ENCODE data around the gene PPIL4. TPM values are rescaled to one million over a fixed set of nuclear protein-coding genes. Genes with fewer than 3 reads are reported as not detected.
A peak's percentile ranks its signal among the peaks of the same experiment; 100 is the strongest.

The PPIL4 gene
- total and polyA plus RNA-seq, 2 experiments from 2014 or later, result 35.1 to 47.3 TPM

DNA sequence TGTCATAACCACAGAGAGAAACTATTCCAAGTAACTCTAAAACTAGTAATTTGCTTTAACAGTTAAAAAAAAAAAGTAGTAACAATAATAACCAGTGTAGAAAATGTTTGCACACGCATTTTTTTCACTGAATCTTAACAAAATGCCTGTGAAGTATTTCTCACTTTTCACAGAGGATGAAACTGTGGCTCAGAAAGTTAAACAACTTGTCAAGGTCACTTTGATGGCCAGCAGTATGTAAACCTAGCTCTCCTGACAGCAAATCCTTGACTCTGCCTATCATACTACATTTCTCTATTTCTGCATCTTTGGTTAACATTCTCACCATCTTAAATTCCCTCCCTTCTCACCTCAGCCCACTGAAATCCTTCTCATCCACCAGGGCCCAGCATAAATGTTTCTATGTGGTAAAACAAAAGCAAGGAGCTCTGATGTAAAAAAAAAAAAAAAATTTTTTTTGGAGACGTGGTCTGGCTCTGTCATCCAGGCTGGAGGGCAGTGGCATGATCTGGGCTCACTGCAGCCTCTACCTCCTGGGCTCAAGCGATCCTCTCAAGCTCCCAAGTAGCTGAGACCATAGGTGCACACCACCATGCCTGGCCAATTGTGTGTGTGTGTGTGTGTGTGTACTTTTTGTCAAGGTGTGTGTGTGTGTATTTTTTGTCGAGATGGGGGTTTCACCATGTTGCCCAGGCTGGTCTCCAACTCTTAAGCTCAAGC, 34.9 kb downstream of the PPIL4 start:
- H3F3A ChIP-seq (replicated peaks; ENCODE audit: low read depth), result no peaks in the 10 kb centered on the region
- ATAC-seq, result no peak
- Mint-ChIP-seq H3K36me3 (ENCODE audit: low read depth) (peaks cover 19% of the 10 kb centered on the region), H3K27me3 (ENCODE audit: insufficient read depth, low read depth, poor library complexity) (peaks cover 1% of the 10 kb centered on the region), H3K4me1 (peaks cover 15% of the 10 kb centered on the region; the same call in 2 of the 3 replicates), H3K4me3 (no peak overlapping the region), H3K9me3 (no peaks in the 10 kb centered on the region), H3K27ac (no peak overlapping the region)
- no peak overlapping the region for H3K27ac ChIP-seq (ENCODE audit: low read depth)
- no peak for DNase-seq (ENCODE audit: low spot score)
- H3K27me3 ChIP-seq (ENCODE audit: insufficient read depth), result no peaks in the 10 kb centered on the region
- H4K20me1 ChIP-seq (replicated peaks; ENCODE audit: insufficient read depth), result no peaks in the 10 kb centered on the region
- TF ChIP-seq CREB1 (CRISPR knock-in tag; IDR thresholded peaks at IDR 0.05; ENCODE audit: low read depth), result no peak
- H2AFZ ChIP-seq, result no peak overlapping the region
- peaks cover 10% of the 10 kb centered on the region; the same call in 1 of the 2 replicates for H3K4me1 ChIP-seq (ENCODE audit: insufficient read depth)
- no peak overlapping the region for H3K4me2 ChIP-seq
- H3K36me3 ChIP-seq (ENCODE audit: insufficient read depth), result 0 out of 2 replicates have a peak, but pooled peaks cover 3% of the 10 kb centered on the region
- H3K9me2 ChIP-seq (ENCODE audit: insufficient read depth), result no peaks in the 10 kb centered on the region
- no peaks in the 10 kb centered on the region for H3K79me2 ChIP-seq (replicated peaks; ENCODE audit: insufficient read depth)
- no peak overlapping the region for H3K4me3 ChIP-seq

DNA sequence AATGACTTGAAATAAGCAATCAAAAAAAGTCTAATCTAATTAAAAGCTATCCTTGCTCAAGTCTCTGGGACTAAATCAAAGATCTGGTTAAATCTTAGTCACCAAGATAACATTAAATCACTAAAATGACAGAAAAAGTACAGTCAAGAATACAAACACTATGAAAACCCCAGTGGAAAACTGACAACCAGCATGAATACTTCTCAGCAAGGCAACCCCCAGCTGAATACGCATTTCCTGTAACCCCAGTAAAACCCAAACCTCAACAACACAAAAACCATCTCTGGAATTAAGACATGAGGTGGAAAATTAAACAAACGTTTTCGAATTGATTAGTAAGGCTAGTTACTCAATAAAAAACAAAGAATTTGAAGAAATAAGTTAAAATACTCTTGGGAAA, 37.4 kb downstream of the PPIL4 start:
- Histone ChIP-seq H3K27me3 (ENCODE audit: insufficient read depth) (no peaks in the 10 kb centered on the region), H3K79me2 (replicated peaks; ENCODE audit: insufficient read depth) (no peaks in the 10 kb centered on the region), H3K4me2 (no peak overlapping the region), H3K36me3 (ENCODE audit: insufficient read depth) (0 out of 2 replicates have a peak, but pooled peaks cover 5% of the 10 kb centered on the region), H3K4me3 (no peak overlapping the region), H3F3A (replicated peaks; ENCODE audit: low read depth) (no peaks in the 10 kb centered on the region), H3K4me1 (ENCODE audit: insufficient read depth) (peaks cover 10% of the 10 kb centered on the region; the same call in 1 of the 2 replicates), H2AFZ (no peak overlapping the region), H4K20me1 (replicated peaks; ENCODE audit: insufficient read depth) (no peaks in the 10 kb centered on the region), H3K27ac (ENCODE audit: low read depth) (no peak overlapping the region), H3K9me2 (ENCODE audit: insufficient read depth) (no peaks in the 10 kb centered on the region)
- no peak overlapping the region for H3K4me3 Mint-ChIP-seq
- H3K36me3 Mint-ChIP-seq (ENCODE audit: low read depth), result peaks cover 4% of the 10 kb centered on the region; the same call in 1 of the 3 replicates
- DNase-seq (ENCODE audit: low spot score) (no peak), ATAC-seq (no peak)
- H3K9me3 Mint-ChIP-seq, result no peaks in the 10 kb centered on the region
- peak overlapping the region; percentile 88 for H3K27ac Mint-ChIP-seq
- H3K27me3 Mint-ChIP-seq (ENCODE audit: insufficient read depth, low read depth, poor library complexity), result peaks cover 1% of the 10 kb centered on the region
- H3K4me1 Mint-ChIP-seq, result peaks cover 15% of the 10 kb centered on the region; the same call in 2 of the 3 replicates
- TF ChIP-seq REST (IDR thresholded peaks at IDR 0.05; ENCODE audit: unreplicated experiment) (no peak), ZNF331 (CRISPR knock-in tag; IDR thresholded peaks at IDR 0.05; ENCODE audit: low read depth) (no peak), ZNF462 (CRISPR knock-in tag; IDR thresholded peaks at IDR 0.05) (no peak), CTCF (conservative IDR thresholded peaks at IDR 0.05; ENCODE audit: low read depth in 2 of 2) (no peak), STAT1 (IDR thresholded peaks at IDR 0.05; ENCODE audit: unreplicated experiment) (no peak), NANOG (IDR thresholded peaks at IDR 0.05; ENCODE audit: borderline replicate concordance) (no peak), EZH2phosphoT487 (IDR thresholded peaks at IDR 0.05; ENCODE audit: unreplicated experiment) (no peak), CREB1 (CRISPR knock-in tag; IDR thresholded peaks at IDR 0.05; ENCODE audit: low read depth) (no peak), POLR2AphosphoS5 (IDR thresholded peaks at IDR 0.05; ENCODE audit: low read depth) (no peak)

Data from GM23338 (cell line).